OCI-LY3 (cell line): ENCODE measurements around the gene BAIAP2.

Experiments used
- H2AFZ ChIP-seq: fragments of 200-600, 300-600 bp; shearing (Covaris generic); 2 replicates; pipeline ENCODE4 v1.6.0; 2014; ENCODE audit warnings: antibody characterized with exemption, low read depth, low read length
- H3K27ac ChIP-seq: fragments of 200-600, 300-600 bp; sonication (generic); 2 replicates; pipeline ENCODE4 v1.5.1; 2014; ENCODE audit warnings: mild to moderate bottlenecking, low read length, moderate library complexity, mixed read lengths
- H3K27me3 ChIP-seq: fragments of 200-600, 300-600 bp; sonication (generic); 2 replicates; pipeline ENCODE4 v1.6.1; 2014; ENCODE audit warnings: low read depth, low read length, mixed read lengths
- H3K36me3 ChIP-seq: fragments of 200-600, 300-600 bp; sonication (generic); replicated peaks from 2 replicates; pipeline ENCODE3; 2014; ENCODE audit warnings: low read depth, low read length, mixed read lengths
- H3K4me1 ChIP-seq: fragments of 300-600, 200-600 bp; sonication (generic); 2 replicates; pipeline ENCODE4 v1.6.1; 2014; ENCODE audit warnings: low read length, mixed read lengths
- H3K4me2 ChIP-seq: fragments of 200-600, 300-600 bp; sonication (generic); 2 replicates; pipeline ENCODE4 v1.6.1; 2014; ENCODE audit warnings: low read length, mixed read lengths
- H3K4me3 ChIP-seq: fragments of 300-600, 200-600 bp; sonication (generic); 2 replicates; pipeline ENCODE4 v1.5.1; 2014; ENCODE audit warnings: antibody characterized with exemption, mild to moderate bottlenecking, low read length, moderate library complexity
- H3K79me2 ChIP-seq: fragments of 300-600, 200-600 bp; shearing (Covaris generic); 2 replicates; pipeline ENCODE4 v1.6.1; 2014; ENCODE audit warnings: mild to moderate bottlenecking, low read length, mixed read lengths
- H3K9ac ChIP-seq: fragments of 300-600, 200-600 bp; shearing (Covaris generic); 2 replicates; pipeline ENCODE4 v1.6.0; 2014; ENCODE audit warnings: mild to moderate bottlenecking, low read length, moderate library complexity
- H3K9me3 ChIP-seq: fragments of 200-600, 300-600 bp; shearing (Covaris generic); 2 replicates; pipeline ENCODE4 v1.6.1; 2014; ENCODE audit warnings: low read length, mixed read lengths; ENCODE audit not compliant: insufficient read depth
- H4K20me1 ChIP-seq: fragments of 200-600, 300-600 bp; sonication (generic); 2 replicates; pipeline ENCODE4 v1.6.1; 2016; ENCODE audit warnings: low read length, mixed read lengths; ENCODE audit not compliant: insufficient read depth
- CTCF ChIP-seq: fragments of 200-600, 300-600 bp; sonication (generic); IDR thresholded peaks from 2 replicates; pipeline ENCODE4 v1.5.1; 2014; ENCODE audit warnings: antibody characterized with exemption, low read length, low read depth
- EZH2phosphoT487 ChIP-seq: fragments of 200-600 bp; shearing (Covaris generic); IDR thresholded peaks from 2 replicates; pipeline ENCODE4 v1.6.1; 2018; ENCODE audit warnings: antibody characterized with exemption, mixed run types, low read depth

Gene BAIAP2

DNA sequence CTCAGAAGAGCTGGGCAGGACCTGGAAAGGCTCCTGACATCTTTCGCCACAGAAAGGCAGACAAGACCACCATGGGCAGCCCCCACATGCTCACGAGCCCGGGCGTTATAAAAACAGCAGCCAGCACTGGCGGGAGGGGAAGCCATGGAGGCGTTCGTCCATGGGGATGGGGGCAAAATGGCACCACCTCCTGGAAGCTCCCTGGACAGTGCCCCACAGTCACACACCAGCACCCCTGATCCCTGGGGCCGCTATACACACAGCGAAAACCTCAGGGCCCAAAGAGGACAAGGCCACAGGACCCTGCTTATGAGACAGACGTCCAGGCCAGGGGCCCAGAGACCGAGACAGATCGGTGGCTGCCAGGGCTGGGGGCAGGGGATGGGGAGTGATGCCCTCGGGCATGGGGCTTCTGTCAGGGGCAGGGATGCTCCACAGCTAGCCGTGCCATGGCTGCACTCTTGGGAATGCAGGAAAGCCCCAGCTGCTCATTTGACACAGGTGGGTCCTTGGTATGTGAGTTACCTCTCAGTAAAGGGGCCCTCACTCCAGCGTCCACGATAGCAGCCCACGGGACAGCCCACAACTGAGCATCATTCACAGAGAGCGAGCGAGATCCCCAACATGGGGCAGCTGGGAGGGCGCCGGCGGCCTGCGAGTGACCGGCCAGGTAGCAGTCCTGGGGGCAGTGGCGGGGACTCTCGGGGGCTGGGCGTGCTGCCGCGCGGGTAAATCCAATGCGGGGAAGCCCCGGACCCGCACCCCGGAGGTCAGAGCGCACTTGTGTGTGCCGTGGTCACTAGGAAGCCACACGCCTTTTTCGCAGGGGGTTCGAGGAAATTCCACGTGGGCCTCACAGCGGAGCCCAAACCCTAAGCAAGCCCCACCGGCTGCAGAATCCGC lies 124.0 kb downstream of the BAIAP2 start:
- no peak overlapping the region for H3K4me2 ChIP-seq
- H2AFZ ChIP-seq, result no peak overlapping the region
- no peaks in the 10 kb centered on the region for H3K4me1 ChIP-seq
- no peaks in the 10 kb centered on the region for H3K79me2 ChIP-seq
- no peaks in the 10 kb centered on the region for H3K9me3 ChIP-seq
- no peak for TF ChIP-seq CTCF
- TF ChIP-seq EZH2phosphoT487, result no peak
- no peak overlapping the region for H3K4me3 ChIP-seq
- no peaks in the 10 kb centered on the region for H3K27me3 ChIP-seq
- no peak overlapping the region for H3K9ac ChIP-seq
- H4K20me1 ChIP-seq, result no peaks in the 10 kb centered on the region
- no peaks in the 10 kb centered on the region for H3K36me3 ChIP-seq
- no peak overlapping the region for H3K27ac ChIP-seq

GRCh38 chr17:81159611-81160265 lies 124.8 kb downstream of the BAIAP2 start:
- no peak overlapping the region for H3K4me3 ChIP-seq
- no peaks in the 10 kb centered on the region for H3K79me2 ChIP-seq
- H3K9me3 ChIP-seq, result no peaks in the 10 kb centered on the region
- H3K27me3 ChIP-seq, result no peaks in the 10 kb centered on the region
- TF ChIP-seq CTCF (no peak), EZH2phosphoT487 (no peak)
- no peaks in the 10 kb centered on the region for H3K4me1 ChIP-seq
- no peak overlapping the region for H3K9ac ChIP-seq
- H3K27ac ChIP-seq, result no peak overlapping the region
- no peak overlapping the region for H2AFZ ChIP-seq
- no peaks in the 10 kb centered on the region for H3K36me3 ChIP-seq
- H4K20me1 ChIP-seq, result no peaks in the 10 kb centered on the region
- H3K4me2 ChIP-seq, result no peak overlapping the region

DNA sequence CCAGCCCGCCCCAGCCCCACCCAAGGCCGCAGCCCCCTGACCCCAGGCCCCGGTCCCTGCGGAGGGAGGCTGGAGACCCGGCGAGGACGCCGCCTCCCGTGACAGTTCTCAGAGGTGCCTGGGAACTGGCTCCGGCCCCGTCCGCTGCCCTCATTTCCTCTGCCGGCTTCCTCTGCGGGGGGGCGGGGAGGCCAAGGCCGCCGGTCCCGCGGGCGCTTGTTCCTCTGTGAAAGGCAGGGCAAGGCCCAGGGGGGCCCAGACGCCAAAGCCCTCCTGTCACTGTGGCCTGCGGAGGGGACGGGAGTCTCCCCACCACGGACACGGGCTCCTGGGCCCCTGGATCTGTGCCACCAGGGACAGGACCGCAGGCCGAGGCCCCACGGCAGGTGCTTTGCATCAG lies 125.4 kb downstream of the BAIAP2 start:
- Histone ChIP-seq H3K27ac (no peak overlapping the region), H3K9ac (no peak overlapping the region), H4K20me1 (no peaks in the 10 kb centered on the region), H3K4me3 (no peak overlapping the region), H2AFZ (no peak overlapping the region), H3K36me3 (no peaks in the 10 kb centered on the region), H3K27me3 (no peaks in the 10 kb centered on the region), H3K9me3 (no peaks in the 10 kb centered on the region), H3K4me2 (no peak overlapping the region), H3K79me2 (no peaks in the 10 kb centered on the region), H3K4me1 (no peaks in the 10 kb centered on the region)
- TF ChIP-seq EZH2phosphoT487 (no peak), CTCF (no peak)

GRCh38 chr17:81160747-81161453 lies 125.9 kb downstream of the BAIAP2 start:
- Histone ChIP-seq H3K4me3 (no peak overlapping the region), H3K79me2 (no peaks in the 10 kb centered on the region), H4K20me1 (no peaks in the 10 kb centered on the region), H3K27me3 (no peaks in the 10 kb centered on the region), H3K36me3 (no peaks in the 10 kb centered on the region), H2AFZ (no peak overlapping the region), H3K9ac (no peak overlapping the region), H3K4me2 (no peak overlapping the region), H3K9me3 (no peaks in the 10 kb centered on the region), H3K27ac (no peak overlapping the region), H3K4me1 (no peaks in the 10 kb centered on the region)
- TF ChIP-seq CTCF, result no peak
- TF ChIP-seq EZH2phosphoT487, result no peak
